HepG2 (cell line): ENCODE data around the gene WDSUB1. TPM values are rescaled to one million over a fixed set of nuclear protein-coding genes. Genes with fewer than 3 reads are reported as not detected.

Source experiments
- ATAC-seq: fragments of 200-7000 bp; cut with Tn5 transposase; 3 replicates; pipeline ENCODE4 v1.9.1; 2020; ENCODE audit warnings: mild to moderate bottlenecking, moderate library complexity
- BruUV-seq: library from RNA; stranded (reverse); fragments of 400-500 nt; replicated peaks from 2 replicates; lab custom pipeline; 2021; lab: Mats Ljungman, UMichigan
- CTCF ChIA-PET: fragments of 300-600 bp; formaldehyde crosslinking; extraction: SDS; loops from one replicate; lab custom pipeline; 2021; ENCODE audit warnings: low total read pairs, inconsistent platforms, low intra/inter-chr PET ratio; lab: Yijun Ruan, JAX
- POLR2A ChIA-PET: fragments of 350-600 bp; sonication (Branson Sonifier 250); formaldehyde crosslinking; loops from one replicate; lab custom pipeline; 2020; ENCODE audit warnings: antibody characterized with exemption, inconsistent platforms; lab: Yijun Ruan, JAX
- DNase-seq: peaks from one replicate; pipeline ENCODE4 v3.0.0-alpha.2; 2015; ENCODE audit warnings: low spot score
- FAIRE-seq: peaks from 3 replicates; lab custom pipeline; 2011; peaks lifted over from hg19 to GRCh38; lab: Jason Lieb, UNC
- H2AFZ ChIP-seq: one replicate; pipeline ENCODE4 v1.6.1; 2011; ENCODE audit warnings: low read length, inconsistent platforms
- H3K27ac ChIP-seq: fragments of 300-600 bp; 3 replicates; pipeline ENCODE4 v1.8.0; 2011; ENCODE audit warnings: mixed run types, mild to moderate bottlenecking, mixed read lengths, low read length, inconsistent platforms; ENCODE audit not compliant: insufficient read depth; ENCODE audit errors: extremely low read length
- H3K27me3 ChIP-seq, 2 experiments: fragments of 200-600 bp in 1 of 2; 2 replicates in 1 of 2; 3 replicates in 1 of 2; pipeline versions ENCODE4 v1.6.0 to v1.8.0; 2011; ENCODE audit warnings: low read length in 2 of 2, mild to moderate bottlenecking in 2 of 2, moderate library complexity in 2 of 2, inconsistent platforms in 1 of 2; ENCODE audit not compliant: insufficient read depth in 2 of 2, control insufficient read depth in 1 of 2
- H3K36me3 ChIP-seq, 2 experiments: fragments of 200-600 bp in 1 of 2; replicated peaks in 1 of 2; 2 replicates in 1 of 2; 3 replicates in 1 of 2; pipeline versions ENCODE4 v1.5.1 to v1.8.0; 2011; ENCODE audit warnings: low read length in 2 of 2, inconsistent platforms in 1 of 2; ENCODE audit not compliant: insufficient read depth in 2 of 2, control insufficient read depth in 1 of 2
- H3K4me1 ChIP-seq: 2 replicates; pipeline ENCODE4 v1.5.1; 2012; ENCODE audit warnings: low read length, inconsistent platforms; ENCODE audit not compliant: insufficient read depth
- H3K4me2 ChIP-seq: 2 replicates; pipeline ENCODE4 v1.6.0; 2011; ENCODE audit warnings: low read depth, low read length, inconsistent platforms
- H3K4me3 ChIP-seq, 3 experiments: fragments of 200-600 bp in 1 of 3; sonication (generic), shearing (Covaris generic) in 1 of 3; replicated peaks in 1 of 3; 2 replicates each; pipeline ENCODE4 v1.5.1; 2011 to 2016; ENCODE audit warnings: low read length in 3 of 3, inconsistent platforms in 2 of 3, low read depth in 2 of 3, mild to moderate bottlenecking in 2 of 3, control low read depth in 1 of 3, mixed read lengths in 1 of 3; ENCODE audit not compliant: insufficient read depth in 1 of 3
- H3K79me2 ChIP-seq: one replicate; pipeline ENCODE4 v1.6.1; 2011; ENCODE audit warnings: low read length, inconsistent platforms; ENCODE audit not compliant: insufficient read depth
- H3K9ac ChIP-seq: 2 replicates; pipeline ENCODE4 v1.6.0; 2011; ENCODE audit warnings: mild to moderate bottlenecking, low read depth, low read length, inconsistent platforms; ENCODE audit not compliant: insufficient read depth
- H3K9me3 ChIP-seq: 2 replicates; pipeline ENCODE4 v1.5.1; 2012; ENCODE audit warnings: mild to moderate bottlenecking, low read length
- H4K20me1 ChIP-seq: 2 replicates; pipeline ENCODE4 v1.6.0; 2011; ENCODE audit warnings: inconsistent platforms, mild to moderate bottlenecking, low read length, moderate library complexity; ENCODE audit not compliant: insufficient read depth
- CEBPB ChIP-seq: IDR thresholded peaks from 2 replicates; pipeline ENCODE4 v1.6.1; 2011; ENCODE audit warnings: low read depth, low read length, improper control_type of control experiment, borderline replicate concordance
- FOSL2 ChIP-seq: sonication (generic); formaldehyde crosslinking; IDR thresholded peaks from 2 replicates; pipeline ENCODE4 v1.4.0; 2020; ENCODE audit warnings: missing genetic modification reagents
- HMG20A ChIP-seq: IDR thresholded peaks from 2 replicates; pipeline ENCODE4 v1.6.1; 2016; ENCODE audit warnings: borderline replicate concordance
- TBX2 ChIP-seq: sonication (generic); formaldehyde crosslinking; IDR thresholded peaks from 2 replicates; pipeline ENCODE4 v1.5.0; 2020; ENCODE audit warnings: missing genetic modification reagents, mild to moderate bottlenecking, borderline replicate concordance
- ZNF251 ChIP-seq: sonication (generic); formaldehyde crosslinking; IDR thresholded peaks from 2 replicates; pipeline ENCODE4 v1.9.0; 2021; ENCODE audit warnings: mild to moderate bottlenecking, missing genetic modification reagents
- WGBS: methylation state at CpG from one replicate; pipeline ENCODE4 v1.1.6; 2017; ENCODE audit warnings: low lambda C conversion rate; 5-methylcytosine and 5-hydroxymethylcytosine counted together
- in situ Hi-C: cut with HindIII; loops from 2 replicates; pipeline ENCODE4 v1.10.0; 2017; ENCODE audit warnings: low pct_unique_long_range_greater_than_20kb; ENCODE audit not compliant: extremely low pct_ligation_motif_present
- intact Hi-C: fragments of 100-400 bp; cut with micrococcal nuclease; formaldehyde crosslinking; loops from one replicate; pipeline ENCODE4 v1.10.0; 2022; ENCODE audit not compliant: unreplicated experiment
- polyA plus RNA-seq, 8 experiments: library from polyadenylated mRNA; depleted of rRNA in 3 of 8; stranded (reverse) in 7 of 8; unstranded in 1 of 8; fragments of >200 nt; fragmentation: Illumina TruSeq in 4 of 8; extraction: Trizol in 4 of 8; gene quantifications; 2 replicates each; pipeline versions ENCODE4 v1.2.1 to v1.2.3, GENCODE V29; 2011 to 2016; ENCODE audit warnings: low read depth in 4 of 8, missing spikeins in 1 of 8, mixed read lengths in 1 of 8; ENCODE audit not compliant: insufficient read depth in 1 of 8
- total RNA-seq, 5 experiments: library from RNA; depleted of rRNA; stranded (reverse); fragments of >200 nt; fragmentation: Illumina TruSeq; extraction: Trizol; gene quantifications; 2 replicates each; pipeline ENCODE4 v1.2.3, GENCODE V29; 2016; ENCODE audit warnings: low read depth in 1 of 5
- TF ChIP-seq, protein P1 (sequence below): sonication (generic); formaldehyde crosslinking; IDR thresholded peaks from 2 replicates; pipeline ENCODE4 v1.9.0; 2021; ENCODE audit warnings: missing genetic modification reagents, borderline replicate concordance

Gene WDSUB1
- total and polyA plus RNA-seq, 2 of the 13 experiments (the other 11 are each of a cell fraction or from before 2014, with no cell fraction given) = 10.1 to 10.7 TPM

GRCh38 chr2:159265171-159265576 is 21.3 kb downstream of the WDSUB1 start:
- 83% methylated on average over 1 of the region's 1 CpG for WGBS
- ATAC-seq (peak; percentile 37; the same call in 2 of the 3 replicates), DNase-seq (peak; percentile 8), FAIRE-seq (no peak)
- H3K79me2 ChIP-seq = no peaks in the 10 kb centered on the region
- no peaks in the 10 kb centered on the region for H4K20me1 ChIP-seq
- POLR2A ChIA-PET = no interaction called here
- H3K4me3 ChIP-seq = no peak overlapping the region
- TF ChIP-seq HMG20A (CRISPR knock-in tag) (no peak), TBX2 (CRISPR knock-in tag) (0 out of 2 replicates have a peak, but pooled peaks have one; percentile 20), ZNF251 (CRISPR knock-in tag) (no peak), FOSL2 (CRISPR knock-in tag) (peak; percentile 45)
- TF ChIP-seq, protein P1, sequence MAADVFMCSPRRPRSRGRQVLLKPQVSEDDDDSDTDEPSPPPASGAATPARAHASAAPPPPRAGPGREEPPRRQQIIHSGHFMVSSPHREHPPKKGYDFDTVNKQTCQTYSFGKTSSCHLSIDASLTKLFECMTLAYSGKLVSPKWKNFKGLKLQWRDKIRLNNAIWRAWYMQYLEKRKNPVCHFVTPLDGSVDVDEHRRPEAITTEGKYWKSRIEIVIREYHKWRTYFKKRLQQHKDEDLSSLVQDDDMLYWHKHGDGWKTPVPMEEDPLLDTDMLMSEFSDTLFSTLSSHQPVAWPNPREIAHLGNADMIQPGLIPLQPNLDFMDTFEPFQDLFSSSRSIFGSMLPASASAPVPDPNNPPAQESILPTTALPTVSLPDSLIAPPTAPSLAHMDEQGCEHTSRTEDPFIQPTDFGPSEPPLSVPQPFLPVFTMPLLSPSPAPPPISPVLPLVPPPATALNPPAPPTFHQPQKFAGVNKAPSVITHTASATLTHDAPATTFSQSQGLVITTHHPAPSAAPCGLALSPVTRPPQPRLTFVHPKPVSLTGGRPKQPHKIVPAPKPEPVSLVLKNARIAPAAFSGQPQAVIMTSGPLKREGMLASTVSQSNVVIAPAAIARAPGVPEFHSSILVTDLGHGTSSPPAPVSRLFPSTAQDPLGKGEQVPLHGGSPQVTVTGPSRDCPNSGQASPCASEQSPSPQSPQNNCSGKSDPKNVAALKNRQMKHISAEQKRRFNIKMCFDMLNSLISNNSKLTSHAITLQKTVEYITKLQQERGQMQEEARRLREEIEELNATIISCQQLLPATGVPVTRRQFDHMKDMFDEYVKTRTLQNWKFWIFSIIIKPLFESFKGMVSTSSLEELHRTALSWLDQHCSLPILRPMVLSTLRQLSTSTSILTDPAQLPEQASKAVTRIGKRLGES (CRISPR knock-in tag) = no peak
- no peak overlapping the region for H3K4me2 ChIP-seq
- H3K9ac ChIP-seq = no peak overlapping the region
- no peaks in the 10 kb centered on the region for H3K9me3 ChIP-seq
- intact Hi-C loops (no loop called here), in situ Hi-C loops (no loop called here)
- no peaks in the 10 kb centered on the region for H3K36me3 ChIP-seq
- no TSS peak for BruUV-seq
- H3K4me1 ChIP-seq = no peaks in the 10 kb centered on the region
- H3K27ac ChIP-seq = no peak overlapping the region
- CTCF ChIA-PET = no interaction called here
- H2AFZ ChIP-seq = no peak overlapping the region
- no peaks in the 10 kb centered on the region for H3K27me3 ChIP-seq

DNA sequence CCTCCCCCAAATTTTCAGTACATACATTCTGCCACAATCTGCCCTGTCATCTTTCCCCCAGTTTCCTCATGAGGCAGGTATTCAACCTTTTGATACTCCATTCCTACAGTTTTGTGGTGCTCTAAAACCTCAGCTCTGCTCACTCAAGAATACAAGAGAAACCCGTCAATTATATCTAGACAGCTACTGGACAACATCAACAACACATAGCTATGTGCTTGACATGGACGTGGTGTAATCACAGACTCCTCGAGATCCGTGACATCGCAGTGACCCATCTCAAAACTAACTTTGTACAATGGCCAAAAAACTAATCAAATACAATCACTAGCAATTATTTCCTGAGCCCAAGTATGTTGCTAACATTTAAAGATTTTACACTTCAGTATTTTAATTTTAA is 23.6 kb downstream of the WDSUB1 start:
- Histone ChIP-seq H3K4me3 (no peak overlapping the region), H3K9ac (no peak overlapping the region), H3K79me2 (no peaks in the 10 kb centered on the region), H3K27ac (no peak overlapping the region), H3K27me3 (no peaks in the 10 kb centered on the region), H3K4me1 (no peaks in the 10 kb centered on the region), H3K9me3 (no peaks in the 10 kb centered on the region), H3K4me2 (no peak overlapping the region), H3K36me3 (no peaks in the 10 kb centered on the region), H2AFZ (no peak overlapping the region), H4K20me1 (no peaks in the 10 kb centered on the region)
- ATAC-seq = no peak
- intact Hi-C loops = no loop called here
- ChIA-PET POLR2A (no interaction called here), CTCF (no interaction called here)
- in situ Hi-C loops = no loop called here
- TF ChIP-seq CEBPB = no peak
- DNase-seq = no peak
- FAIRE-seq = no peak
- BruUV-seq = no TSS peak
- 98% methylated on average over 5 of the region's 5 CpGs for WGBS
